GM19035 (cell line): ENCODE data around the gene CARD14.
A peak's percentile ranks its signal among the peaks of the same experiment; 100 is the strongest.
"Not testable (repeated sequence)": the region's sequence is repeated elsewhere in the genome, so short reads cannot be mapped to it uniquely, and the experiment has no call there.

Experiments used
- ATAC-seq: cut with Tn5 transposase; IDR thresholded peaks from one replicate; pipeline ENCODE4 v1.9.1; 2021; ENCODE audit not compliant: unreplicated experiment

CARD14 gene

GRCh38 chr17:80147035-80147822 lies 22.6 kb upstream of the CARD14 start, which contains the start of gene EIF4A3:
EIF4A3 (minus strand) TSS chr17:80147128; CDS start chr17:80146961, 167 bp downstream.
- ATAC-seq, result peak; percentile 88

GRCh38 chr17:80151333-80151732 lies 18.5 kb upstream of the CARD14 start:
- no peak for ATAC-seq

- ATAC-seq, result no peak
Observed at GRCh38 chr17:80152081-80152702, 17.6 kb upstream of the CARD14 start.

DNA sequence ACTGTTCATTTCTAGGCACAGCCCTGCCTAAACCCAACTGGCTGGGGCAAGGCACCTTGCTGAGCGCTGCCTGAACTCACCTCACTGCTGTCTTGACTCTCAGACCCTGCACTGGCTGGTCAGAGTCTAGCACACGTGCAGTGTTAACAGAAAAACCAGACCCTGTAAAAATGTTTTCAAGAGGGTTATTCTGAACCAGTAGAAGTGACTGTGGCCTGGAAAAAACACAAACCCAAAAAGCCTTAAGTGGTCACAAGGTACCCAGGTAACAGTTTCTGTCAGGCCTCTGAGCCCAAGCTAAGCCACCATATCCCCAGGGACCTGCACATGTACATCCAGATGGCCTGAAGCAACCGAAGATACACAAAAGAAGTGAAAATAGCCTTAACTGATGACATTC lies 16.8 kb upstream of the CARD14 start:
- no peak for ATAC-seq

DNA sequence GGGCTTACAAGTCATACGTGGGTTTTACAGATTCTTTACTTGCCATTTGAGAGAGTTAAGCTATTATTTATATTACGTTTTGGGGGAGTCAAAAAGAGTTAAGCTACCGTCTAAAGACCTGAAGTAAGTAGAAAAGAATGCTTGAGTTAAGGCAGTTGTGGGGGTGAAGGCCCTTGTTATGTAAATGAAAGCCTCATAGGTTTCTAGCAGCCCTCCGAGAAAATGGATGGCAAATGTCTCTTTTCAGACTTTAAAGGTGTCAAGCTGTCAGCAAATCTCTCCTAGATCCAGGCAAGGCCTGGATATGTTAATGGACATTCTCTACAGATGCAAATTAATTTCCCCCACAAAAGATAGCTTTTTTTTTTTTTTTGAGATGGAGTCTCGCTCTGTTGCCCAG lies 15.7 kb upstream of the CARD14 start:
- no peak for ATAC-seq

DNA sequence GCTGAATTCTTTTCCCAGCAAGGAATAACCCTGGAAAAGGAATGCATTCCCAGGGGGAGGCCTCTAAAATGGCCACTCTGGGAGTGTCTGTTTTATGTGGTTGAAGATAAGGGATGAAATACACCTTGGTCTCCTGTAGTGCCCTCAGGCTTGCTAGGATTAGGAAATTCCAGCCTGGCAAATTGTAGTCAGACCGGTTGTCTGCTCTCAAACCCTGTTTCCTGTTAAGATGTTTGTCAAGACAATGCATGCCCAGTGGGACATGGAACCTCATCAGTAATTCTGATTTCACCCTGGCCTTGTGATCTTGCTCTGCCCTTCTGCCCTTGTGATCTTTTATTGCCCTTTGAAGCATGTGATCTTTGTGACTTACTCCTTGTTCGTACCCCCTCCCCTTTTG lies 14.2 kb upstream of the CARD14 start:
- ATAC-seq, result not testable (repeated sequence)

GRCh38 chr17:80158846-80159245 lies 11.0 kb upstream of the CARD14 start:
- no peak for ATAC-seq

GRCh38 chr17:80160536-80160935 lies 9.3 kb upstream of the CARD14 start:
- no peak for ATAC-seq

- ATAC-seq, result no peak
Observed at GRCh38 chr17:80163336-80163735, 6.5 kb upstream of the CARD14 start.

GRCh38 chr17:80164185-80164584 lies 5.6 kb upstream of the CARD14 start:
- ATAC-seq, result no peak

- ATAC-seq, result no peak
Observed at GRCh38 chr17:80166446-80166845, 3.4 kb upstream of the CARD14 start.

DNA sequence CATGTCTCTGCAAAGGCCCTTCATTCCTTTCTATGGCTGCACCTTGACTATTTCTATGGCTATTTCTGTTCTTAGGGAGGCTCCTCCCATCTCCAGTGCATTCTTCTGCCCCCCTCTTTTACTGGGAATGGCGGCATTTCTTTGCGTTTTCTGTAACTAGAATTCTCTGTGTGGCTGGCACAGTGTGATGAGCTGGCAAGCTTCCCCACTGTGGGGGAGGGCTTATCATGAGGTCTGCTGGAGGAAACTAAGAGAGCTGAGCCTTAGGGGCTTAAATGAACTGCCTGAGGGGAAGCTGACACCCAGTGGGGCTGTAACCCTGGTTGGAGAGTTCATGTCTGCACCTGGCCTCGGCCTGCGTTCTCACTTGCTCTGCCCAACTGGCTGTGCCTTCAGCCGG lies 1.5 kb upstream of the CARD14 start:
- ATAC-seq, result no peak

GRCh38 chr17:80169107-80169506 lies 723 bp upstream of the CARD14 start:
- no peak for ATAC-seq

DNA sequence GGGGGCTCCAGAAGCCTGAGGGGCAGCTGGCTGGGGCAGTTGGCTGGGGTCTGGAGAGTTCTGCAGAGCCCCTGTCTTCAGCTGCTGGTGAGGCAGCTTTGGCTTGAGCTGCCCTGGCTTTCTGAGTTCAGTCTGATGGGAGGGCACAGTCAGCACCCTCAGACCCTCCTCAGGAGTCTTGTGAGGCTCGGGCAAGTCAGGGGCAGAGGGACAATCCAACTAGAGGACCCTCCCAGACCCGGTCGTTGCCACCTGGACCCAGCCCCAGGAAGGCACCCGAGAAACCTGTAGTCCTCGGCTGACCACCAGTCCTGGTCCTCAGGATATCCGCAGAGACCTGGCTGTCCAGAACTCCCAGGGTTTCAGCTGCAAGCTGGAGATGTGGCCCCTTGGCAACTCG lies 1.9 kb downstream of the CARD14 start:
- ATAC-seq, result no peak

GRCh38 chr17:80173126-80173525 lies 3.3 kb downstream of the CARD14 start:
- no peak for ATAC-seq

- no peak for ATAC-seq
Observed at GRCh38 chr17:80173916-80174315, 4.1 kb downstream of the CARD14 start.

DNA sequence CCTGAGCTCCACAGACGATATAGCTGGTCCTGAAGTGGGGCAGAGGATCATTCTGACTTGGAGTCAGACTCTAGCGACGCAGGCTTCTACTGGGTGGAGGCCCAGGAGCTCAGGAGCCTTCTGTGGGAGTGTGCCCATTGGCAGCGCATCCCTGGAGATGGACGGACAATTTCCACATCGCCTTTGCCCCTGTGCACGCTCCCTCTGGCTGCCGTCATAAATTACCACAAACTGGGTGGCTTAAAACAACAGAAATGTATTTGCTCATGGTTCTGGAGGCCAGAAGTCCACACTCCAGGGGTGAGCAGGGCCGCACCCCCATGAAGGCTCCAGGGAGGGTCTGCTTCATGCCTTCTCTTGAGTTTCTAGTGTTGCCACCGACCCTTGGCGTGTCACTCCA lies 6.9 kb downstream of the CARD14 start:
- ATAC-seq, result no peak

- no peak for ATAC-seq
Observed at GRCh38 chr17:80177986-80178595, 8.3 kb downstream of the CARD14 start.

DNA sequence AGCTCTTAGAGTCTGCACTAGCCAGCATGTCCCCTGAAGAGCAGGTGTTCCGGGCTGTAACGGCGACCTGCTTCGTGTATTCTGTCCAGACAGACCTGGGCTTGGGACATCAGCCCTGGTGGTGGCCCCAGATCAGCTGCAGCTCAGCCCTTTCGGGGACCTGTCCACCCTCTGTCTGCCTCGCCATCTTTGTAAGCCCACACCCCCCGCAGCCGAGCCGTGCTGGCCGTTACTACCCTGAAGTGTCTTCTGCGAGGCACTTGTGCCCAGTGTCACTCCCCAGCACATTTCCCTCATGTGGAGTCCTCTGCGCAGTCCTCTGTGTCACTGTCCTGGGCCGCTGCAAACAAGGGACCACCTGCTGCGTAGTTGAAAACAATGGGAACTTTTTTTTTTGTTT lies 10.4 kb downstream of the CARD14 start:
- ATAC-seq, result no peak

DNA sequence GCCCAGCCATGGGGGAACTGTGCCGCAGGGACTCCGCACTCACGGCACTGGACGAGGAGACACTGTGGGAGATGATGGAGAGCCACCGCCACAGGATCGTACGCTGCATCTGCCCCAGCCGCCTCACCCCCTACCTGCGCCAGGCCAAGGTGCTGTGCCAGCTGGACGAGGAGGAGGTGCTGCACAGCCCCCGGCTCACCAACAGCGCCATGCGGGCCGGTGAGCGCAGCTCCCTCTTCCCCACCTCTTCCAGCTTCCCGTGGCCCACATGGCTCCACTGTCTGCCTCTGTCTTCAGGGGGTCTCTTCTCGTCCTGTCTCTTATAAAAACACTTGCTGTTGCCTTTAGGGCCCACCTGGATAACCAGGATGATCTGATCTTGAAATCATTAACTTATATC lies 11.6 kb downstream of the CARD14 start:
- no peak for ATAC-seq

- no peak for ATAC-seq
Observed at GRCh38 chr17:80182118-80182844, 12.5 kb downstream of the CARD14 start.

DNA sequence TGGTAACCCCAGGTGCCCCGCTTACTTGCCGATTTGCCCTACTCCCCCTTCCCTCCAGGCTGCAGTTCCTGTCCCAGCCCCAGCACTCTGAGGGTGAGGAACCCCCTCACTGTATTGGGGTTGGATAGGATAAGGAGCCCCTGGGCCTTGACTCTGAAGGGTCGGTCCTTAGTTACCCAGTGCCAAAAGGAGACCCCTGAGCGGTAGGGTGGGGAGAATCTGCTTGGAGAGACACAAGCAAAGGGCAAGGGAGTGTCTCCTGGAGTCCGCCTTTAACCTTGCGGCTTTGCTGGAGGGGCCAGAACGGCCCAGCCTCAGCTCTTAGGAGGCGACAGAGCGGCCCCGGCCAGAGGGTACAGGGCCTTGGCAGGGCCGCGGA lies 13.0 kb downstream of the CARD14 start:
- no peak for ATAC-seq
